Measurements from ENCODE around the gene BRF1.

Gene BRF1

DNA sequence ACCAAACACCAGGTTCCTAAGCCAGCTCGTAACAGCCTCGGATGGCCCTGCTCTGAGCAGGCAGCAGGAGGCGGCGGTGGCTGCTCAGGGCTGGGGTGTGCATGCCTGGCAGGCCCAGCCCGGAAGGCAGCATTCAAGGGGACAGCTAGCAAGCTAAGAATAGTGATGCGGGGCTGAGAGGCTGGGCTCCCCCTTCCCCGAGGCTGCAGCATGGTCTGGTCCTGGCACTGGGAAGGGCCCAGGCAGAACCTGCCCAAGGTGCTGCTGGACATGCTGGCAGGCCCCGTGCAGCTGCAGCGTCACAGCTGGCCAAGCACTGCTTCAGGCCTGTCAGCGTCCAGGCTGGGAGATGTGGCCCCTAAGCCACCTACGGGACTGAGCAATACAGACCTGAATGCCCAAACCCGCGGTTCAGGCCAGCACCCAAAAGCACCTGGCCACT is 93.3 kb downstream of the BRF1 start:
- no peaks in the 10 kb centered on the region for H3K27me3 ChIP-seq (ENCODE audit: control insufficient read depth, insufficient read depth, low read length)
- no peaks in the 10 kb centered on the region for H3K4me1 ChIP-seq (ENCODE audit: control insufficient read depth, insufficient read depth, low read length)
- no peak overlapping the region for H3K9ac ChIP-seq (ENCODE audit: low read depth, low read length)
- no peaks in the 10 kb centered on the region for H3K9me3 ChIP-seq (ENCODE audit: control insufficient read depth, insufficient read depth, low read length)
- H3K4me3 ChIP-seq (ENCODE audit: low read depth, low read length), result no peak overlapping the region
- peaks cover 6% of the 10 kb centered on the region for H3K36me3 ChIP-seq (ENCODE audit: control insufficient read depth, insufficient read depth, low read length)

DNA sequence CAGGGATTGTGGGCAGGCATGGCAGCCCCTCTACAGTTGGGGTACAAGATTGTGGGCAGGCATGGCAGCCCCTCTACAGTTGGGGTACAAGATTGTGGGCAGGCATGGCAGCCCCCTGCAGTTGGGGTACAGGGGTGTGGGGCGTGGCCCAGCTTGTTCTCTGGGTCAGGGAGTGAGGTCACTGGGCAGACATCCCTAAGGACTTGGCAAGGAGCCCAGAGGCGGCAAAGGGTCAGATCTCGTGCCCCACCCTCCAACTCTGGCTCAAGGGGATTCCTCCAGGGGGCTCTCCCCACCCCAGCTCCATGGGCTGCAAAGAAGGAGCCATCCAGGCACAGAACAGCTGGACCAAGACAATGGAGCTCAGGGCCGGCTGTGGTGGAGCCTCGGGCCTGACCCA is 93.9 kb downstream of the BRF1 start:
- H3K9me3 ChIP-seq (ENCODE audit: control insufficient read depth, insufficient read depth, low read length), result no peaks in the 10 kb centered on the region
- H3K36me3 ChIP-seq (ENCODE audit: control insufficient read depth, insufficient read depth, low read length), result peaks cover 6% of the 10 kb centered on the region
- H3K9ac ChIP-seq (ENCODE audit: low read depth, low read length), result no peak overlapping the region
- H3K4me3 ChIP-seq (ENCODE audit: low read depth, low read length), result no peak overlapping the region
- no peaks in the 10 kb centered on the region for H3K27me3 ChIP-seq (ENCODE audit: control insufficient read depth, insufficient read depth, low read length)
- no peaks in the 10 kb centered on the region for H3K4me1 ChIP-seq (ENCODE audit: control insufficient read depth, insufficient read depth, low read length)

DNA sequence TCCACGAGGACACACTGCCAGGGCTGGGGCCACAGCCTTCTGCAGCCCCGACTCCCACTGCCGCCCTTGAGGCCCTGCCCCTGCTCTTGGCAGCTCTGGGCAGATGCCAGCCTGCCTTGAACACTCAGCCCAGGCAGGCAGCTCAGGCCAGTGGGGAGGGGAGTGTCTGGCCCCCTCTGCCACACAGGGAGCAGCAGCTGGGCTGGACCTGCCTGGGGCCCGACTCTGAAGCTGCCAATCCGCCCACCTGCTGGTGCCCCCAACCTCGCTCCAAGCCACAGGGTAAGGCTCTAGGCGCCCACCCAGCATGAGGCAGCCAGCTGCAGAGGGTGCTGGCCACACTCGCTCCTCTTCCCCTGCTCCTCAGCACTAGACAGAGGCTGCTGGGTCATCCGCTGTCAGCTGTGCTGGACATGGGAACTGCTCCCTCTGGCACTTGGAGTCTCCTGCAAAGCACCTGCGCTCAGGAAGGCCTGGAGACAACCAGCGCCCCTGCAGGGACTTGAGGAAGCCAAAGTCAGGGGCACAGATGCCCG is 95.1 kb downstream of the BRF1 start:
- no peak overlapping the region for H3K4me3 ChIP-seq (ENCODE audit: low read depth, low read length)
- H3K9me3 ChIP-seq (ENCODE audit: control insufficient read depth, insufficient read depth, low read length), result no peaks in the 10 kb centered on the region
- H3K36me3 ChIP-seq (ENCODE audit: control insufficient read depth, insufficient read depth, low read length), result peaks cover 6% of the 10 kb centered on the region
- no peaks in the 10 kb centered on the region for H3K4me1 ChIP-seq (ENCODE audit: control insufficient read depth, insufficient read depth, low read length)
- H3K27me3 ChIP-seq (ENCODE audit: control insufficient read depth, insufficient read depth, low read length), result no peaks in the 10 kb centered on the region
- no peak overlapping the region for H3K9ac ChIP-seq (ENCODE audit: low read depth, low read length)

DNA sequence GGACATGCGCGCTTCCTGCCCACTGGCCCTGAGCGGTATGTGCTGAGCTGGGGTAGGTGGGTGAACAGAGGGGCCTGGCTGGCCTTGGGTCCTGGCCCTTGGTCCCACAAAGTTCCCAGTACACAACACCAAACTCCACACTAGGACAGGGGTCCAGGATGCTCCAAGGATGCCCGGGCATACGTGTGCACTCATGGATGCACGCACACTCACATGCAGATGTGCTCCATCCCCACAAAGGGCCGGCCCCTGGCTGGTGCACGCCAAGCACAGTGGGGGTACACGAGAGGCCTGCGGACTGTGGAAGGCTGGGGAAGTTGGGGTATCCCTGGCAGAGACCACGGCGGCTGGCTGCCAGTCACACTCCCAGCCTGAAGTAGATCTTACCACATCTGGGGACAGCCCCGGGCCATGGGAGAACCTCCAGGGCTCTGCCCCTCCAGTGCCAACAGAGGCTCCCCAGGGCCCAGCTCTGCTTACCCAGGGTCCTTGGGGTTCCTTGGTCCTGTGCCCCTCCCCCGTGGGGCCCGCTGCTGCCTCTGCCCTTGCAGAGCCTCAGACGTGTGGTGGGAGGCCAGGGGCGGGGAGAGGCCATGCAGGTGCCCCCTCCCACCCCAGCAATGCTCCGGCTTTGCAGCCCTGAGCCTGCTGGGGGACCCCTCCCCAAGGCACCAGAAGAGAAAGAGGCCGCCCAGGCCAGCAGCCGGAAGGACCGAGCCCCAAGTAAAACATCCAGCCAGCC is 95.7 kb downstream of the BRF1 start:
- no peak overlapping the region for H3K9ac ChIP-seq (ENCODE audit: low read depth, low read length)
- H3K4me1 ChIP-seq (ENCODE audit: control insufficient read depth, insufficient read depth, low read length), result no peaks in the 10 kb centered on the region
- peaks cover 2% of the 10 kb centered on the region for H3K36me3 ChIP-seq (ENCODE audit: control insufficient read depth, insufficient read depth, low read length)
- no peaks in the 10 kb centered on the region for H3K9me3 ChIP-seq (ENCODE audit: control insufficient read depth, insufficient read depth, low read length)
- H3K27me3 ChIP-seq (ENCODE audit: control insufficient read depth, insufficient read depth, low read length), result no peaks in the 10 kb centered on the region
- H3K4me3 ChIP-seq (ENCODE audit: low read depth, low read length), result no peak overlapping the region

DNA sequence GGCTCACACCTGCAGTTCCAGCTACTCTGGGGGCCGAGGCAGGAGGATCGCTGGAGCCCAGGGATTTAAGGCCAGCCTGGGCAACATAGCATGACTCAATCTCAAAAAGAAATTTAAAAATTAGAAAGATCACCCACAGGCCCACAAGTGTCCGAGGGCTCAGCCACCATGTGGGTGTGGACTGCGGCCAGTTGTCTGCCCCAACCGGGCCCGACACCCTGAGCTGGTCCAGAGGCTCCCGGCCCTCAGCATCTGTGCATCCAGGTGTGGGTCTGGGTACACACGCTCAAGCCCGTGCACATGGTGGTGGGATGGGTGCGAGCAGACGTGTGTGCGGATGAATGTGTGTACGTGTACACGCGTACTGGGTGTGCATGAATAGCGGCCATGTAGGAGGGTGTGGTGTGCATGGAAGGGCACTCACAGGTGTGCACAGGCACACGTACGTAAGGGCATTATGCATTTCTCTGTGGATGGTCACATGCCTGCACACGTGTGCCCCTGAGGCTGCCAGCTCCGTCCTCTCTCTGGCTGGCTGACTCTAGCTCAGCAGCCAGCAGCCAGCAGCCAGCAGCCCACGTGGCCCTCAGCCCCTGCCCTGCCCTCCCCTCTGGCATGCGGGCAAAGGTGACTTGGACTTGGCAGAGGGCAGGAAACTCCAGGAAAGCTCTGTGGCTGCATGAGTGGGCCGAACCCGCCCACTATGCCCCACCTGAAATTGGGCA is 96.4 kb downstream of the BRF1 start:
- Histone ChIP-seq H3K4me3 (ENCODE audit: low read depth, low read length) (no peak overlapping the region), H3K27me3 (ENCODE audit: control insufficient read depth, insufficient read depth, low read length) (no peaks in the 10 kb centered on the region), H3K9me3 (ENCODE audit: control insufficient read depth, insufficient read depth, low read length) (no peaks in the 10 kb centered on the region), H3K4me1 (ENCODE audit: control insufficient read depth, insufficient read depth, low read length) (no peaks in the 10 kb centered on the region), H3K36me3 (ENCODE audit: control insufficient read depth, insufficient read depth, low read length) (no peaks in the 10 kb centered on the region), H3K9ac (ENCODE audit: low read depth, low read length) (no peak overlapping the region)

DNA sequence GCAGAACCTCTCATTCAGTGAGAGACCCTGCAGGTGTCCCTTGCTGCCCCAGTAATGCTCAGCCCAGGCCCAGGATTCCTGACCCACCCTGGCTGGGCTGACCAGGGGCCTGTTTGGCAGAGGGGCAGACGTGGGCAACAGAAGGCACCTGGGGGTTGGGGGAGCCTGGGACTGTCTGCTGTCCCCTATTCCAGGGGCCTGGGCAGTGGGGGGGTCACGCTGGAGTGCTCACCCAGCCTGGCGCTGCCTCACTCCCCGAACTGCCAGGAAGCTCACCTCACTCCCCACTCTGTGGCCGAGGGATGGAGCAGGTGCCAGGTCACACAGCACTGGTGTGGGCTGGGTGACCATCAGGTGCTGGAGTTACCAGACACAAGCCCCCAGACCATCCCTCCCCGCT is 97.1 kb downstream of the BRF1 start:
- no peak overlapping the region for H3K9ac ChIP-seq (ENCODE audit: low read depth, low read length)
- no peaks in the 10 kb centered on the region for H3K27me3 ChIP-seq (ENCODE audit: control insufficient read depth, insufficient read depth, low read length)
- H3K4me1 ChIP-seq (ENCODE audit: control insufficient read depth, insufficient read depth, low read length), result no peaks in the 10 kb centered on the region

DNA sequence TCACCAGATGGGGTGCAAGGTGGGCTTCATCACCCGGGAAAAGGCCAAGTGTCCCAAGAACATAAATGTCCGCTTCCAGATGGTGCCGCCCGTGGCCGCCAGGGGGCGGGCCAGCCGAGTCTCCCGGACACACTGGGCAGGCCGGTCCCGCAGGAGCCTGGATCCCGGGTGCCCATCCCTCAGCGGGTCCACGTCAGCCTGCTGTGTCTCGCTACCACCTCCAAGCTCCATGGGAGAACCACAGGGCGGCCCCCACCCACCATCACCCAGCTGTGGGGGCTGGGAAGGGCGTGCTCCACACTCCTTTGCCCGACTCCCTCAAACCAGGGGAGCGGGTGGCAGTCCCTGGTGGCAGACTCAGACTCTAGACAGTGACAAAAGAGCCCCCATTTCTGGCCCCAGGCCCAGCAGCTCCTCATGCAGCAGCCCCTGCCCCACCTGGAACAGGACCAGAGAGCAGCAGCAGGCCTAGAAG is 97.7 kb downstream of the BRF1 start:
- Histone ChIP-seq H3K9me3 (ENCODE audit: control insufficient read depth, insufficient read depth, low read length) (no peaks in the 10 kb centered on the region), H3K9ac (ENCODE audit: low read depth, low read length) (no peak overlapping the region), H3K27me3 (ENCODE audit: control insufficient read depth, insufficient read depth, low read length) (no peaks in the 10 kb centered on the region), H3K4me3 (ENCODE audit: low read depth, low read length) (no peak overlapping the region), H3K4me1 (ENCODE audit: control insufficient read depth, insufficient read depth, low read length) (no peaks in the 10 kb centered on the region), H3K36me3 (ENCODE audit: control insufficient read depth, insufficient read depth, low read length) (no peaks in the 10 kb centered on the region)

More for the DNA sequence above, 97.1 kb downstream of the BRF1 start:
- Histone ChIP-seq H3K36me3 (ENCODE audit: control insufficient read depth, insufficient read depth, low read length) (no peaks in the 10 kb centered on the region), H3K4me3 (ENCODE audit: low read depth, low read length) (no peak overlapping the region), H3K9me3 (ENCODE audit: control insufficient read depth, insufficient read depth, low read length) (no peaks in the 10 kb centered on the region)

DNA sequence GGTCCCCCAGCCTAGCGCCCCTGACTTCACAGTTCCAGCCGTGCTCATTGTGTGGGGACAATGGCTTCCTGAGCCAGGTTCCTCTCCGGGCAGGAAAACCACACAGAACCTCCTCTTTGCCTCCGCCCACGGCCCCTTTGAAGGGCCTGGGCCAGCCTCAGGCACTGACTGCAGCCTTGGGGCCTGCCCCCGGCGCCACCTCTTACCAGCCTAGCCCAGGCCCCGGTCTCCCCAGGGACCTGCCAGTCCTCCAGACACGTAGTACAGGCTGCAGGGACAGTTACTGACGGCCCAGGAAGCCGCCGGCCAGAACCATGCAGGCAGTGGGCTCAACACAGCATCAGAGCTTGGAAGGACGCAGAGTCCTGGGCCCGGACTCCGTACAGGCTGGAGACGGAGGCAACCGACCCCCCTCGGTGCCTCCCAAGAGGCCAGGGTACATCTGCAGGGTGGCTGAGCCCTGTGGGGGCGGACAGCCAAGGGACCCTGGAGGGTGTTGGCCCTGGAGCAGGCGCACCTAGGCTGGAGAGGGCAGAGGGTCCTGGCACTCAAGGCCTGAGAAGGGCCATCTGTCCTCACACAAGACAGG is 98.8 kb downstream of the BRF1 start:
- Histone ChIP-seq H3K27me3 (ENCODE audit: control insufficient read depth, insufficient read depth, low read length) (no peaks in the 10 kb centered on the region), H3K9me3 (ENCODE audit: control insufficient read depth, insufficient read depth, low read length) (no peaks in the 10 kb centered on the region), H3K4me3 (ENCODE audit: low read depth, low read length) (no peak overlapping the region), H3K9ac (ENCODE audit: low read depth, low read length) (no peak overlapping the region), H3K4me1 (ENCODE audit: control insufficient read depth, insufficient read depth, low read length) (no peaks in the 10 kb centered on the region), H3K36me3 (ENCODE audit: control insufficient read depth, insufficient read depth, low read length) (no peaks in the 10 kb centered on the region)

DNA sequence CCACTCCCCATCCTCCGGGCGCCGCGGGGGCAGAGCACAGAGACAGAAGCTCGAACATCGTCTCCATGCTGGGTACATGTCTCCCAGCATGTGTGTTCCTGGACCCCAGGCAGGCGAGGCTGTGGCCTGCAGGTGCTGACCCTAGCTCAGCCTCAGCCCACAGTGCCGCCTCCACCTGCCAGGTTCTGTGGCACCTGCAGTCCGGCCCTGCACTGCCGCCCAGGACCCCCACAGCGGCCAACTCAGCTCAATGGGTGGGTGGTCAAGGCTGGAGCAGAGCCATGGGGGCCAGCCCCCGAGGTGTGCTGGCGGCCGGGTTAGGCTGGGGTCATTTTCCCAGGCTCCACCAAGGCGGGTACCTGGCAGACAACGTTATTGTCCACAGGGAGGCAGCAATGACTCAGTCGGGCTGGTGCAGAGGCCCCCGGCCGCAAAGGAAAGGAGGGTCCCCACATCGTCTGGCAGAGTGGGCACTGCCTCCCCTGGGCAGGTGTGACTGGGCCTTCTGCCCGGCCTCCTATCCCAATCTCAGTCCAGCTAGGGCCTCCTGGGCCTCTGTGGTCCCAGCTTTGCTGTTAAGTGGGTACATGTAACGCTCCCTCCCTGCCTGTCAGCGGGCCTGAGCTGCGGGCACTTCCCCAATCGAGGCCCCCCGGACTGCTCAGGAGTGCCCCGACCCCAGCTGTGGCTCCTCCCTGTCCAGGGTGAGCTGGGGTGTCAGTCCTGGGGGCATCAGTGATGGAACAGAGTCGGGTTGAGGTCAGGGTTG is 99.5 kb downstream of the BRF1 start:
- Histone ChIP-seq H3K4me1 (ENCODE audit: control insufficient read depth, insufficient read depth, low read length) (no peaks in the 10 kb centered on the region), H3K4me3 (ENCODE audit: low read depth, low read length) (no peak overlapping the region), H3K27me3 (ENCODE audit: control insufficient read depth, insufficient read depth, low read length) (no peaks in the 10 kb centered on the region)

DNA sequence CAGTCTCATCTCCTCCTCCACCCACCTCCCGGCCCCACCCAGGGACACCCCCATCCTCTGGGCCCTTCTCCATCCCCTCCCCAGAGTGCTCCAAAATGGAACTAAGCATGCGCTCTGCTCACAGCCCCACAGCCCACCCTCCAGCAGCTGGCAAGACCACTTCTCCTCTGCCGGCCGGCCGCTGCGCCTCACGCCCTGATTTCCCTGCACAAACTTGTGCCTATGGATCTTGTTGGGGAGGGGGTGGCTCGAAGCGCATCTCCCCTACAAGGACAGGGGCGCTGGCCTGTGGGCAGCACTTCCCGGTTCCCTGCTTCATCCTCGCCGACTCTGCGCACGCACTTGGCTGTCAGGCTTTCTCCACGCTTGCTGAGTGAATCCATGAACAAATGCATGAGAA is 100.2 kb downstream of the BRF1 start:
- no peak overlapping the region for H3K9ac ChIP-seq (ENCODE audit: low read depth, low read length)
- H3K9me3 ChIP-seq (ENCODE audit: control insufficient read depth, insufficient read depth, low read length), result no peaks in the 10 kb centered on the region
- H3K36me3 ChIP-seq (ENCODE audit: control insufficient read depth, insufficient read depth, low read length), result no peaks in the 10 kb centered on the region
- H3K27me3 ChIP-seq (ENCODE audit: control insufficient read depth, insufficient read depth, low read length), result no peaks in the 10 kb centered on the region
- H3K4me1 ChIP-seq (ENCODE audit: control insufficient read depth, insufficient read depth, low read length), result no peaks in the 10 kb centered on the region
- H3K4me3 ChIP-seq (ENCODE audit: low read depth, low read length), result no peak overlapping the region

More for the DNA sequence above, 99.5 kb downstream of the BRF1 start:
- Histone ChIP-seq H3K36me3 (ENCODE audit: control insufficient read depth, insufficient read depth, low read length) (no peaks in the 10 kb centered on the region), H3K9me3 (ENCODE audit: control insufficient read depth, insufficient read depth, low read length) (no peaks in the 10 kb centered on the region), H3K9ac (ENCODE audit: low read depth, low read length) (no peak overlapping the region)

DNA sequence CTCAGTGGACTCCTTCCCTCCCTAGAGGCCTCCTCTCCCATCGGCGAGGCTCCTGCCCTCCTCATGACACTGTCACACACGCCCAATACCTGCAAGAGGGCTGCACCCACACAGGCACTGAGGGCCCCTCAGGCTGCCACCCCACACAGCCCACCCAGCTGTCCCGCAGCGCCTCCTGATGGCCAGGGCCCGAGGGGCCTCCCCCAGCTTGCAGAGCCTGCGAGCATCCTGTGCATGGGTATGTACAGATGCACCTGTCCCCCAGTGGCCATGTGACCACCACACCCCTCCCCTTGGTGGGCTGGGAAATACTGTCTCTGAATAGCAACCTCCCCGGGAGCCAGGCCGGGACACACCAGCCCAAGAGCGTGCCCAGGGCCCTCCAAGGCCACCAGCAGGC is 100.7 kb downstream of the BRF1 start:
- Histone ChIP-seq H3K9me3 (ENCODE audit: control insufficient read depth, insufficient read depth, low read length) (no peaks in the 10 kb centered on the region), H3K9ac (ENCODE audit: low read depth, low read length) (no peak overlapping the region), H3K4me3 (ENCODE audit: low read depth, low read length) (no peak overlapping the region), H3K4me1 (ENCODE audit: control insufficient read depth, insufficient read depth, low read length) (no peaks in the 10 kb centered on the region), H3K36me3 (ENCODE audit: control insufficient read depth, insufficient read depth, low read length) (no peaks in the 10 kb centered on the region), H3K27me3 (ENCODE audit: control insufficient read depth, insufficient read depth, low read length) (no peaks in the 10 kb centered on the region)
